ENCODE measurements around the gene ZNF821. TPM values are rescaled to one million over a fixed set of nuclear protein-coding genes. Genes with fewer than 3 reads are reported as not detected.

Gene ZNF821
- total and polyA plus RNA-seq, 10 of the 15 experiments (the other 5 are each of a cell fraction or from before 2014, with no cell fraction given), result 0.82 to 9.9 (median 6.8) TPM

DNA sequence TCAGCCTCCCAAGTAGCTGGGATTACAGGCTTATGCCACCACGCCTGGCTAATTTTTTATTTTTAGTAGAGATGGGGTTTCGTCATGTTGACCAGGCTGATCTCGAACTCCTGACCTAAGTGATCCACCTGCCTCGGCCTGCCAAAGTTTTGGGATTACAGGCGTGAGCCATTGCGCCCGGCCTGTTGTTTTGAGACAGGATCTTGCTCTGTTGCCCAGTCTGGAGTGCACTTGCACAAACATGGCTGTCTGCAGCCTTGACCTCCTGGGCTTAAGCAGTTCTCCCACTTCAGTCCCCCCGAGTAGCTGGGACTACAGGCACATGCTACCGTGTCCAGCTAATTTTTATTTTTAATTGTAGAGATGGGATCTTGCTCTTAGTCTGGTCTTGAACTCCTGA lies 20.3 kb upstream of the ZNF821 start:
- H3K4me1 ChIP-seq (ENCODE audit: control insufficient read depth, insufficient read depth, low read length), result peaks cover 4% of the 10 kb centered on the region; the same call in 1 of the 2 replicates
- H2AFZ ChIP-seq (ENCODE audit: control insufficient read depth, low read depth, low read length), result no peak overlapping the region
- RAD21 ChIA-PET (ENCODE audit: unreplicated experiment), result interaction anchor here (1.5 to 2.1 kb wide), 3 partner anchors 9 to 97 kb away, joined by 3 to 4 read pairs (median 4); partner anchors contain the start of gene IST1
- no peak overlapping the region for H3K9ac ChIP-seq (ENCODE audit: control insufficient read depth, insufficient read depth, low read length)
- H3K27ac ChIP-seq (ENCODE audit: control insufficient read depth, insufficient read depth), result no peak overlapping the region
- peaks cover 12% of the 10 kb centered on the region for H4K20me1 ChIP-seq (ENCODE audit: control insufficient read depth, insufficient read depth)
- peaks cover 2 to 4% of the 10 kb centered on the region in 2 experiments for H3K36me3 ChIP-seq (ENCODE audit: control insufficient read depth in 2 of 2, insufficient read depth in 2 of 2, low read length in 1 of 2)
- H3K27me3 ChIP-seq (replicated peaks in 1 of 2; ENCODE audit: control insufficient read depth in 2 of 2, insufficient read depth in 2 of 2, low read length in 1 of 2), result no peaks in the 10 kb centered on the region
- no peak overlapping the region for H3K4me3 ChIP-seq
- no TSS peak for BruUV-seq (replicated peaks)
- TF ChIP-seq, protein P1, sequence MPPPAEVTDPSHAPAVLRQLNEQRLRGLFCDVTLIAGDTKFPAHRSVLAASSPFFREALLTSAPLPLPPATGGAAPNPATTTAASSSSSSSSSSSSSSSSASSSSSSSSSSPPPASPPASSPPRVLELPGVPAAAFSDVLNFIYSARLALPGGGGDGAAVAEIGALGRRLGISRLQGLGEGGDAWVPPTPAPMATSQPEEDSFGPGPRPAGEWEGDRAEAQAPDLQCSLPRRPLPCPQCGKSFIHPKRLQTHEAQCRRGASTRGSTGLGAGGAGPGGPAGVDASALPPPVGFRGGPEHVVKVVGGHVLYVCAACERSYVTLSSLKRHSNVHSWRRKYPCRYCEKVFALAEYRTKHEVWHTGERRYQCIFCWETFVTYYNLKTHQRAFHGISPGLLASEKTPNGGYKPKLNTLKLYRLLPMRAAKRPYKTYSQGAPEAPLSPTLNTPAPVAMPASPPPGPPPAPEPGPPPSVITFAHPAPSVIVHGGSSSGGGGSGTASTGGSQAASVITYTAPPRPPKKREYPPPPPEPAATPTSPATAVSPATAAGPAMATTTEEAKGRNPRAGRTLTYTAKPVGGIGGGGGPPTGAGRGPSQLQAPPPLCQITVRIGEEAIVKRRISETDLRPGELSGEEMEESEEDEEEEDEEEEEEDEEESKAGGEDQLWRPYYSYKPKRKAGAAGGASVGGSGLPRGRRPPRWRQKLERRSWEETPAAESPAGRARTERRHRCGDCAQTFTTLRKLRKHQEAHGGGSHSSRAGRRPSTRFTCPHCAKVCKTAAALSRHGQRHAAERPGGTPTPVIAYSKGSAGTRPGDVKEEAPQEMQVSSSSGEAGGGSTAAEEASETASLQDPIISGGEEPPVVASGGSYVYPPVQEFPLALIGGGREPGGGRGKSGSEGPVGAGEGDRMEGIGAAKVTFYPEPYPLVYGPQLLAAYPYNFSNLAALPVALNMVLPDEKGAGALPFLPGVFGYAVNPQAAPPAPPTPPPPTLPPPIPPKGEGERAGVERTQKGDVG (CRISPR knock-in tag; IDR thresholded peaks at IDR 0.05), result no peak
- TF ChIP-seq, protein P2, sequence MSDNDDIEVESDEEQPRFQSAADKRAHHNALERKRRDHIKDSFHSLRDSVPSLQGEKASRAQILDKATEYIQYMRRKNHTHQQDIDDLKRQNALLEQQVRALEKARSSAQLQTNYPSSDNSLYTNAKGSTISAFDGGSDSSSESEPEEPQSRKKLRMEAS (IDR thresholded peaks at IDR 0.05; ENCODE audit: low read depth, low read length), result no peak
- TF ChIP-seq SUZ12 (IDR thresholded peaks at IDR 0.05; ENCODE audit: unreplicated experiment) (no peak), TCF12 (IDR thresholded peaks at IDR 0.05; ENCODE audit: low read depth, low read length) (no peak)
- no peak for FAIRE-seq
- no peak for ATAC-seq
- no peak overlapping the region for H3K4me2 ChIP-seq (ENCODE audit: control insufficient read depth, insufficient read depth)
- SMC1A ChIA-PET (ENCODE audit: uncharacterized antibody, unreplicated experiment), result interaction anchor here (0.6 to 2.9 kb wide), 6 partner anchors 8 to 139 kb away, joined by 3 to 10 read pairs (median 3); partner anchors contain the start of genes AP1G1 and ZNF821
- WGBS (ENCODE audit: insufficient coverage, insufficient replicate concordance, low lambda C conversion rate, missing lambda C conversion rate), result 87% methylated on average over 9 of the region's 9 CpGs
- peaks cover 4% of the 10 kb centered on the region; the same call in 2 of the 3 replicates for H3K9me3 ChIP-seq (replicated peaks; ENCODE audit: control insufficient read depth, insufficient read depth, low read length)
- CTCF ChIA-PET, result interaction anchor here (1.2 to 5.7 kb wide), 2 partner anchors 22 to 57 kb away, joined by 3 to 31 read pairs; no protein-coding TSS in a partner anchor
- in situ Hi-C loops (cut with MboI), result no loop called here
- intact Hi-C loops (cut with micrococcal nuclease; ENCODE audit: unreplicated experiment), result no loop called here
- DNase-seq (ENCODE audit: low read depth, low spot score), result no peak
- POLR2A ChIA-PET, result interaction anchor here (2.4 kb wide), 1 partner anchor 22 kb away, joined by 8 read pairs; no protein-coding TSS in a partner anchor
- H3K79me2 ChIP-seq (ENCODE audit: control insufficient read depth, insufficient read depth, low read length), result peaks cover 91% of the 10 kb centered on the region

All from GM12878 (cell line).